Measurements from ENCODE around the gene TMEM222.
"Not testable (repeated sequence)": the region's sequence is repeated elsewhere in the genome, so short reads cannot be mapped to it uniquely, and the experiment has no call there.

Gene TMEM222

DNA sequence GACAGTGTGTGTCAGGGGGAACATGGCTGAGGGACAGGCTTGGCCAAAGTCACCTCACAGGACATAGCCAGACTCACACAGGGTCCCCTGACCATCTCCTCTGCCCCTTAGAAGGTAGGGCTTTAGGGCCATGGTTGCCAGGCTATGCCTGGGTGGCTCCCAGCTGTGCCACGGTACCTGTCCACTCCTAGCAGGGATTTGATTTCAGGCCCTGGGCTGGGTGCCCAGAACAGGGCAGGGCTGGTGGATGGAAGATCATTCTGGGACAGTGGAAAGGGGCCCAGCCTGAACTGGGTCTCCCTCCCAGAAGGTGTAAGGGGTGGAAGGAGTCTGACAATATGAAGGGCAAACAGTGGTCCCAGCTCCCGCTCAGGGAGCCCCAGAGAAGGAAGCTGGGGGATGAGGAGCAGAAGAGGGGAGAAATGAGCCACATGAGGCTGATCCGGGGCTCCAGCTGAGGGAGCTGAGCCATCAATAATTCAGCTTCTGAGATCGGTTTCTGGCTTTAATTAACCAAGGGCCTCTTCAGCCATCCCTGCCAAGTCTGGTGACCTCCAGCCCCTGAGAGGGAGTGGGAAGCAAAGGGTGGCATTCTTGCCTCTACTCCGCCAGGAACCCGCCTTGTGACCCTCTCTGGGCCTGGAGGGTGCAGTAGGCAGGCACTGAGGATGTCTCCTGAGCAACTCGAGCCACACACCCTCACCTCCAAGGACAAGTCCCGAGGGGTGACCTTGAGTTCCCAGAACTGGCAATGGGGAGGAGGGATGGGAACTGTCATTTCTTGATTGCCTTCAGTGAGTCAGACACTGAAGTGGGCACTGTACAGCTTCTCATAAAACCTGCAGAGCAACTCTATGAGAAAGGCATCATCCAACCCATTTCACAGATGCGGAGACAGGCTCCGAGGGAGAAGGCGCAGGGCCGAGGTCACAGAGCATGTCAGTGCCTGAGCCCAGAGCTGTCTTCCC lies 59.1 kb downstream of the TMEM222 start:
- no peak for DNase-seq (ENCODE audit: low read depth)

DNA sequence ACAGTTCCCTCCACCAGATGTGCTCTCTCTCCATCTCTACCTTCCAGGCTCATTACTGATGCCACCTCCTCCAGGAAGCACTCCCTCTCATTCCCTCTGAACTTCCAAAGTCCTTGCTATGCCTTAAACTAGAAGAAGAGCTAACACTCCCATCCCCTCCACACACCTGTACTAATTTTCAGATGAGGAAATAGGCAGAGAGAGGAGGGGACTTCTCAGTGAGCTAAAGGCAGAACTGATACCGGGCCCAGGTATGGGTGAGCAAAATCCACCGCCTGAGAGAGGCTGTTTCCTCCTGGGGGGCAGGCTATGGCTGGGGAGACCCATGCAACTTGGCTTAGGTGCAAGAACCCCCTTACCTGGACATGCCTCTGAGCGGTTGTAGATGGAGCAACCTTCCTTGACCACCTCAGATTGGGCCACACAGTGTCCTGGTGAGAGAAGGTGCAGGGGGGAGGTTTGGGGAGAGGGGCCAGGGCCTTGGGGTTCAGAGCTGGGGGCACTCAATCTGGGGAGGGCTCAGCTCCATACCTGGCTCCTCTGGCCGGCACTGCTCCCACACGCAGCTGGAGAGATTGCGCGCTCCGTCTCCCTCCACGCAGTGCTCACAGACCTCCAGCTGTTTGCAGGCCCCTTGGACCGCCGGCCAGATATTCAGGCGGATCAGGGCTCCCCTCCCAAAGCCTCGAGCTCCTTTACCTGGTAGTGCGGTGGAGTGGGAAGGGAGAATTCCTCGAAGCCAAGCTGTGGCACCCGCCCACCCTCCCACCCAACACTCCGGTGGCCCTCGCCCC lies 60.2 kb downstream of the TMEM222 start:
- no peak for DNase-seq (ENCODE audit: low read depth)

DNA sequence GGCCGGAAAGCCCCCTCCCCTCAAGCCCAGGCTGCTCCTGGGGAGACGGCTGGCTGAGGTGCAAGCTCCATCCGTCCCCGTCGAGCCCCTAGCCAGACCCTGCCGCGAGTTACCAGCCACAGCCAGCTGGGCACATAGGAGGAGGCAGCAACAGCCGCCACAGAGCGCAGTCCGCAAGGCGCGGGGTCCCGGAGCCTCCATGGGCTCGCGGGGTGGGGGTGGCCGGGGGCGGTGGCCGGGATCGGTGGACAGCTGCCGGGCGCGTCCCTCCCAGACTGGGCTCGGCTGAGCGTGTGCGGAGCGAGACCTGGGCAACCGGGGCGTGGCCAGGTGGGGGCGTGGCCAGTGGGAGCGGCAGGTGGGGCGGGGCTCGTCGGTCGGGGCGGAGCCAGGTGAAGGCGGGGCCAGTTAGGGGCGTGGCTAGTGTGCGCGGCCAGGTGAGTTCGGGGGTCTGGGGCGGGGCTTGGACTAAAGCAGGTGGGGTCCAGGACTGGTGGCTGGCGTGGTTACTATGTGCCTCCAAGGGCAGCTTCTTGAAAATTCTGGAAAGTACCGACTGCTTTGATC lies 61.2 kb downstream of the TMEM222 start, which contains the start of gene CD164L2:
Gene CD164L2, minus strand, starts transcription at position 295 of the 567 bp plus-strand sequence. Its CDS starts 94 bp downstream, at position 201.
- no peak for DNase-seq (ENCODE audit: low read depth)

DNA sequence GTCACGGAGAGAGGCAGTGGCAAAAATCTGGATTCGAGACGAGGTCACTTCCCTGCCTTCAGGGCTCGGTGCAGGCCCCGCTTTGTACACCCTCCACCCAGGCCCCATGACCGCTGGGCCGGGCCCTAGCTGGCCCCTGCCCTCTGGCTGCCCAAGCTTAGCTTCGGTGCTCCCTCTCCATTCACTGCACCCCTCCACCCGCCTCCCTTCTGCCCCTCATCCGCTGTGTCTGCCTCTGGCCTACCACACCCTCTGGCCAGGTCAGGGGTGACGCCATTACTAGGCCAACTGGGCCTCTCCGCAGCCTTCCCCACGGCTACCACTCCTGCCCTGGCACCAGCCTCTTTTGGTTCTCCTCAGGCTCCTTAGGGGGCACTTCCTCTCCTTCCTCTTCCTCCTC lies 61.7 kb downstream of the TMEM222 start:
- no peak for DNase-seq (ENCODE audit: low read depth)

DNA sequence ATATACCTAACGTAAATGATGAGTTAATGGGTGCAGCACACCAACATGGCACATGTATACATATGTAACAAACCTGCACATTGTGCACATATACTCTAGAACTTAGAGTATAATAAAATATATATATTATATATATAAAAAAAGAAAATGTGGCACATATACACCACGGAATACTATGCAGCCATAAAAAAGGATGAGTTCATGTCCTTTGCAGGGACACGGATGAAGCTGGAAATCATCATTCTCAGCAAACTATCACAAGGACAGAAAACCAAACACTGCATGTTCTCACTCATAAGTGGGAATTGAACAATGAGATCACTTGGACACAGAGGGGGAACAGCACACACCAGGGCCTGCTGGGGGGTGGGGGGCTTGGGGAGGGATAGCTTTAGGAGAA lies 62.8 kb downstream of the TMEM222 start:
- not testable (repeated sequence) for DNase-seq (ENCODE audit: low read depth)

Data from activated gamma-delta T cell treated with anti-CD3 and anti-CD28 coated beads, Interleukin-2, amount 50 U/mL, for 16 hours (primary cell).